PFSK-1 (cell line): ENCODE results near the gene TMEM248.

Source experiments
- FOXP2 ChIP-seq: optimal IDR thresholded peaks from 2 replicates; pipeline ENCODE3; 2011; ENCODE audit warnings: borderline replicate concordance, control low read depth, inconsistent platforms; ENCODE audit not compliant: insufficient read depth; ENCODE audit errors: extremely low read length, extremely low read depth
- POLR2AphosphoS5 ChIP-seq: IDR thresholded peaks from 2 replicates; pipeline ENCODE4 v1.6.1; 2012; ENCODE audit warnings: low read depth, mild to moderate bottlenecking, control low read depth, low read length, moderate library complexity
- SIN3A ChIP-seq: IDR thresholded peaks from 2 replicates; pipeline ENCODE4 v1.6.1; 2012; ENCODE audit warnings: mild to moderate bottlenecking, low read length, moderate library complexity, borderline replicate concordance; ENCODE audit not compliant: insufficient read depth
- TAF1 ChIP-seq: IDR thresholded peaks from 2 replicates; pipeline ENCODE4 v1.6.1; 2012; ENCODE audit warnings: low read length, control low read depth, borderline replicate concordance; ENCODE audit not compliant: insufficient read depth
- TF ChIP-seq, protein P1 (sequence below), 2 experiments: IDR thresholded peaks; 2 replicates each; pipeline versions ENCODE4 v1.6.1 to v1.8.0; 2011 to 2012; ENCODE audit warnings: low read depth in 2 of 2, low read length in 2 of 2, control low read depth in 1 of 2, inconsistent platforms in 1 of 2, mild to moderate bottlenecking in 1 of 2, moderate library complexity in 1 of 2; ENCODE audit not compliant: insufficient read depth in 1 of 2

The TMEM248 gene

DNA sequence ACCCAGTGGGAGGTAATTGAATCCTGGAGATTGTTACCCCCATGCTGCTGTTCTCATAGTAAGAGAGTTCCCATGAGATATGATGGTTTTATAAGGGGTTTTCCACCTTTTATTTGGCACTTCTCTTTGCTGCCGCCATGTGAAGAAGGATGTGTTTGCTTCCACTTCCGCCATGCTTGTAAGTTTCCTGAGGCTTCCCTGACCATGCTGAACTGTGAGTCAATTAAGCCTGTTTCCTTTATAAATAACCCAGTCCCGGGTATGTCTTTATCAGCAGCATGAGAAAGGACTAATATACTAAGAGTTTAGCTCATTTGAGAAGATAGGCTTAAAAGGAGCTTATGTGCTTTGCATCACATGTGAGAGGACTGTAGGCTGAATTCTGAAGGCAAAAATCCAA, 29.3 kb downstream of the TMEM248 start:
- TF ChIP-seq SIN3A (no peak), FOXP2 (no peak), TAF1 (no peak), POLR2AphosphoS5 (no peak)
- TF ChIP-seq, protein P1, sequence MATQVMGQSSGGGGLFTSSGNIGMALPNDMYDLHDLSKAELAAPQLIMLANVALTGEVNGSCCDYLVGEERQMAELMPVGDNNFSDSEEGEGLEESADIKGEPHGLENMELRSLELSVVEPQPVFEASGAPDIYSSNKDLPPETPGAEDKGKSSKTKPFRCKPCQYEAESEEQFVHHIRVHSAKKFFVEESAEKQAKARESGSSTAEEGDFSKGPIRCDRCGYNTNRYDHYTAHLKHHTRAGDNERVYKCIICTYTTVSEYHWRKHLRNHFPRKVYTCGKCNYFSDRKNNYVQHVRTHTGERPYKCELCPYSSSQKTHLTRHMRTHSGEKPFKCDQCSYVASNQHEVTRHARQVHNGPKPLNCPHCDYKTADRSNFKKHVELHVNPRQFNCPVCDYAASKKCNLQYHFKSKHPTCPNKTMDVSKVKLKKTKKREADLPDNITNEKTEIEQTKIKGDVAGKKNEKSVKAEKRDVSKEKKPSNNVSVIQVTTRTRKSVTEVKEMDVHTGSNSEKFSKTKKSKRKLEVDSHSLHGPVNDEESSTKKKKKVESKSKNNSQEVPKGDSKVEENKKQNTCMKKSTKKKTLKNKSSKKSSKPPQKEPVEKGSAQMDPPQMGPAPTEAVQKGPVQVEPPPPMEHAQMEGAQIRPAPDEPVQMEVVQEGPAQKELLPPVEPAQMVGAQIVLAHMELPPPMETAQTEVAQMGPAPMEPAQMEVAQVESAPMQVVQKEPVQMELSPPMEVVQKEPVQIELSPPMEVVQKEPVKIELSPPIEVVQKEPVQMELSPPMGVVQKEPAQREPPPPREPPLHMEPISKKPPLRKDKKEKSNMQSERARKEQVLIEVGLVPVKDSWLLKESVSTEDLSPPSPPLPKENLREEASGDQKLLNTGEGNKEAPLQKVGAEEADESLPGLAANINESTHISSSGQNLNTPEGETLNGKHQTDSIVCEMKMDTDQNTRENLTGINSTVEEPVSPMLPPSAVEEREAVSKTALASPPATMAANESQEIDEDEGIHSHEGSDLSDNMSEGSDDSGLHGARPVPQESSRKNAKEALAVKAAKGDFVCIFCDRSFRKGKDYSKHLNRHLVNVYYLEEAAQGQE (IDR thresholded peaks at IDR 0.05; ENCODE audit: insufficient read depth in 1 of 2, low read depth in 2 of 2, low read length in 2 of 2) = no peak

DNA sequence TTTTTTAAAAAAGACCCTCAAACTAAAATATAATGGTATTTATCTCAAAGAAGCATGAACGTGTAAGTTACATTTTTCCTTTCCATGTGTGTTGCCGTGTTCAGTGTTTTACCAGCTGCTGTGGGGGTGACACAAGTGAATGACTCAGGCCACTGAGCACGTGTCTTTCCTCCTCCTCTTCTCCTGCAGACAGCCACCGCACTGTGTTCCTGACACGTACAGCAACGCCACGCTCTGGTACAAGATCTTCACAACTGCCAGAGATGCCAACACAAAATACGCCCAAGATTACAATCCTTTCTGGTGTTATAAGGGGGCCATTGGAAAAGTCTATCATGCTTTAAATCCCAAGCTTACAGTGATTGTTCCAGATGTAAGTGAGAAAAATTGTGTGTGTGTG, 29.7 kb downstream of the TMEM248 start:
- no peak for TF ChIP-seq SIN3A

- TF ChIP-seq TAF1 (no peak), POLR2AphosphoS5 (no peak), SIN3A (no peak), FOXP2 (no peak)
- TF ChIP-seq, protein P1 (IDR thresholded peaks at IDR 0.05; ENCODE audit: insufficient read depth in 1 of 2, low read depth in 2 of 2, low read length in 2 of 2) = no peak
Measured at GRCh38 chr7:66952343-66953043, 31.5 kb downstream of the TMEM248 start.

- TF ChIP-seq FOXP2 = no peak
- no peak for TF ChIP-seq POLR2AphosphoS5
- TF ChIP-seq, protein P1 (IDR thresholded peaks at IDR 0.05; ENCODE audit: insufficient read depth in 1 of 2, low read depth in 2 of 2, low read length in 2 of 2) = no peak
Measured at GRCh38 chr7:66953044-66953427, 32.0 kb downstream of the TMEM248 start.

GRCh38 chr7:66957595-66958290, 36.7 kb downstream of the TMEM248 start:
- TF ChIP-seq, protein P1 (IDR thresholded peaks at IDR 0.05; ENCODE audit: insufficient read depth in 1 of 2, low read depth in 2 of 2, low read length in 2 of 2) = no peak
- TF ChIP-seq POLR2AphosphoS5 = no peak
- TF ChIP-seq FOXP2 = no peak
- no peak for TF ChIP-seq SIN3A
- TF ChIP-seq TAF1 = no peak
